ENCODE measurements around the gene MARCHF9.

MARCHF9 gene

DNA sequence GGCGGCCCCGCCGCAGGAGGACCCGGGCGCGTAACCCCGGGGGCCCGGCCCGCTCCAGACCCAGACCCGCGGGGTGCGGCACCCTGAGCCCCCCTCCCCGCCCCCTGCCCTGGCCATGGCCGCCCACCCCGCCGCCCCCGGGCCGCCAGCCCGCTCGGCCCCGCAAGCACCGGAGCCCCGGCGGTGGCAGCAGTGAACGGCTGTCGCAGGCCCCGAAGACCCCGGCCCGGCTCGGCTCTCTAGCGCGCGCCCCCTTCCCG is 221 bp downstream of the MARCHF9 start:
- intact Hi-C loops (cut with DNase I; ENCODE audit: low total_unique reads): no loop called here
- DNase-seq: no peak

DNA sequence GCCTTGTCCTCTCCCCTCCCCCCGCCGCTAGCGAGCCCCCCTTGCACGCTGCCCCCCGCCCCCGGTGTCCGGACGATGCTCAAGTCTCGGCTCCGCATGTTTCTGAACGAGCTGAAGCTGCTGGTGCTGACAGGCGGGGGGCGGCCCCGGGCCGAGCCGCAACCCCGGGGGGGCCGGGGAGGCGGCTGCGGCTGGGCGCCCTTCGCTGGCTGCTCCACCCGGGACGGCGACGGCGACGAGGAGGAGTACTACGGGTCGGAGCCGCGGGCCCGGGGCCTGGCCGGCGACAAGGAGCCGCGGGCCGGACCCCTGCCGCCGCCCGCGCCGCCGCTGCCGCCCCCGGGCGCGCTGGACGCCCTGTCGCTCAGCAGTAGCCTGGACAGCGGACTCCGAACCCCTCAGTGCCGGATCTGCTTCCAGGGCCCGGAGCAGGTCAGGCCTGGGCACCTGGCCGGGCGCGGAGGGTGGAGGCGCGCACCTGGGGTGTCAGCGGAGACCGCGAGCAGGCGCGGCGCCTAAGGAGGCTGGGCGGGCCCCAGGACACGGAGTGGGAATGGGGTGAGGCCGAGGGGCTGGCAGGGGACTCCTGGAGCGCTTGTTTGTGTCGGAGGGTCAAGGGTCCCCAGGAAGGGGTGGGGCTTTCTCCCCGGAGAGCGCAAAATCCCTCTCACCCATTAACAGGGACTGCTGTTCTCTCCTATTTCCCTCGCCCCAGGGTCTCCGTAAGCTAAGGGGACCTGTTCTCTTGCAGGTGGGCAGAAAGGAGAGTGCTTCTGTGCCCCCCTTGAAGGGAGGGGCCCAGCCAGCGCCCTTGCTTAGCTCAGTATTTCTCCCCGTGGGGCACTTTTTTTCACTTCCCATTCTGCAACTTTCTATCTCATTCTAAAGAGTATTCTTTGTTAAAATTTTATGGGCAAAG is 810 bp downstream of the MARCHF9 start:
- no peaks in the 10 kb centered on the region for H3K9me3 ChIP-seq
- DNase-seq: no peak
- H3K4me3 ChIP-seq: peak overlapping the region; percentile 74
- TF ChIP-seq, protein P1, sequence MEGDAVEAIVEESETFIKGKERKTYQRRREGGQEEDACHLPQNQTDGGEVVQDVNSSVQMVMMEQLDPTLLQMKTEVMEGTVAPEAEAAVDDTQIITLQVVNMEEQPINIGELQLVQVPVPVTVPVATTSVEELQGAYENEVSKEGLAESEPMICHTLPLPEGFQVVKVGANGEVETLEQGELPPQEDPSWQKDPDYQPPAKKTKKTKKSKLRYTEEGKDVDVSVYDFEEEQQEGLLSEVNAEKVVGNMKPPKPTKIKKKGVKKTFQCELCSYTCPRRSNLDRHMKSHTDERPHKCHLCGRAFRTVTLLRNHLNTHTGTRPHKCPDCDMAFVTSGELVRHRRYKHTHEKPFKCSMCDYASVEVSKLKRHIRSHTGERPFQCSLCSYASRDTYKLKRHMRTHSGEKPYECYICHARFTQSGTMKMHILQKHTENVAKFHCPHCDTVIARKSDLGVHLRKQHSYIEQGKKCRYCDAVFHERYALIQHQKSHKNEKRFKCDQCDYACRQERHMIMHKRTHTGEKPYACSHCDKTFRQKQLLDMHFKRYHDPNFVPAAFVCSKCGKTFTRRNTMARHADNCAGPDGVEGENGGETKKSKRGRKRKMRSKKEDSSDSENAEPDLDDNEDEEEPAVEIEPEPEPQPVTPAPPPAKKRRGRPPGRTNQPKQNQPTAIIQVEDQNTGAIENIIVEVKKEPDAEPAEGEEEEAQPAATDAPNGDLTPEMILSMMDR (IDR thresholded peaks at IDR 0.05): no peak
- H3K36me3 ChIP-seq: peaks cover 0 to 17% (median 12%) of the 10 kb centered on the region in 3 donors
- H3K4me1 ChIP-seq: peaks cover 0 to 32% (median 22%) of the 10 kb centered on the region in 4 donors
- peaks cover 0 to 5% of the 10 kb centered on the region in 2 donors for H3K27me3 ChIP-seq
- intact Hi-C loops (cut with DNase I; ENCODE audit: low total_unique reads): no loop called here
- H3K27ac ChIP-seq: peak overlapping the region; percentile 59 to 60

More for the DNA sequence above, 221 bp downstream of the MARCHF9 start:
- Histone ChIP-seq H3K4me3 (peak overlapping the region; percentile 74), H3K4me1 (peaks cover 0 to 32% (median 22%) of the 10 kb centered on the region in 4 donors), H3K27me3 (peaks cover 0 to under 1% of the 10 kb centered on the region in 2 donors), H3K36me3 (peaks cover 0 to 22% (median 12%) of the 10 kb centered on the region in 3 donors), H3K9me3 (no peaks in the 10 kb centered on the region), H3K27ac (peak overlapping the region; percentile 59 to 60)
- TF ChIP-seq, protein P1 (IDR thresholded peaks at IDR 0.05): no peak

DNA sequence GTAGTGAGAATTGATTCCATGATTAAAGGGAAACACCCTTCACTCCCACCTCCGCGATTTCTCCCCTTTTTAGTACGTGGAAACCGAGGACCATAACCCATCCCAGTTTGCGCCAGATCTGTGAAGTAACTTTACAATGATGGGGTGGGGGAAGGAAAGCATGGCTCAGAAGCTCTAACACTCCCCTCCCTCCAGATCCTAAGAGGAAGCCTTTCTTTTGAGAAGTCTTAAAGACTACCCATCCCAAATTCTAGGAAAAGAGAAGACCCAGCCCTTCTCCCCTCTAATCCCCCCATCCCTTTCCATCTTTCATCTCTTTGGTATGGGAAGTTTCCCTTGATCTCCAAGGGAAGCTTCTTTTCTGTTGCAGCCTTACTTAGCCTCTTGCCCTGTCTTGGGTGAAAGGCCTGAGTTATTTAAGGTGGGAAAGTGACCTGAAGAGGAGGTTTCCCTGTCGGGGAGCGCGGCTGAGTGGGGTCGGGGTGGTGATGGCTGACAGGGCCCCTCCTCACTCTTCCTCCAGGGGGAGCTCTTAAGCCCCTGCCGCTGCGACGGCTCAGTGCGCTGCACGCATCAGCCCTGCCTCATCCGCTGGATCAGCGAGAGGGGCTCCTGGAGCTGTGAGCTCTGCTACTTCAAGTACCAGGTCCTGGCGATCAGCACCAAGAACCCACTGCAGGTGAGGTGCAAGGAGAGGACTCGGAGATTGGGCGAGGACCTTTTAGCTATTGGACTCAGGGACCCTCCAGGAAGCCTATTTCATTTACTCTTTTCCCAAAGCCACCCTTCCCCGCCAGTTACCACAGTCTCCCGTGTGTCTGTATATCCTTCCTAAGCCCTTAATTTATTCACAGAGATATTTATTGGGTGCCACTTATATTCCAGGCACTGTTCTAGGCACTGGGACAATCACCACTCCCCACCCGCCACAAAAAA is 1.8 kb downstream of the MARCHF9 start:
- H3K27me3 ChIP-seq: peaks cover 0 to 9% of the 10 kb centered on the region in 2 donors
- peaks cover 0 to 23% (median 14%) of the 10 kb centered on the region in 4 donors for H3K4me1 ChIP-seq
- peak overlapping the region; percentile 74 for H3K4me3 ChIP-seq
- TF ChIP-seq, protein P1 (IDR thresholded peaks at IDR 0.05): peak; percentile 15 to 31
- H3K36me3 ChIP-seq: peaks cover 0 to 14% (median 12%) of the 10 kb centered on the region in 3 donors
- DNase-seq: no peak
- H3K27ac ChIP-seq: no peak overlapping the region
- H3K9me3 ChIP-seq: no peaks in the 10 kb centered on the region
- intact Hi-C loops (cut with DNase I; ENCODE audit: low total_unique reads): no loop called here

DNA sequence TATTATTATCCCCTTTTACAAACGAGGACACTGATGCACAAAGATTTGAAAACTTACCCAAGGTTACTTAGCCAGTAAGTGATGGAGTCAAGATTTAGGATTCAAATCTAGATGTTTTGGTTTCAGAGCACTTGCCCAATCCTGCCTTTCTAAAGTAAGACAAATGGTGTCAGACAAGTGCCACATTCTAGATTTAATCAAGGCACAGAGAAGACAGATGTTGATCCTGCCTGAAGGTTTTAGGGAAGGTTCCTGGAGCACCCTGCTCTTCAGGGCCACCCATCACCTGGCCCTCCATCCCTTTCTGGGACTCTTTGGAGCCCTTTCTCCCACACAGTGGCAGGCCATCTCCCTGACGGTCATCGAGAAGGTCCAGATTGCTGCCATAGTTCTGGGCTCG is 2.9 kb downstream of the MARCHF9 start:
- no peak for DNase-seq
- Histone ChIP-seq H3K27ac (no peak overlapping the region), H3K9me3 (no peaks in the 10 kb centered on the region), H3K4me3 (no peak overlapping the region), H3K36me3 (peaks cover 0 to 14% (median 12%) of the 10 kb centered on the region in 3 donors), H3K4me1 (peaks cover 0 to 21% (median 11%) of the 10 kb centered on the region in 4 donors), H3K27me3 (peaks cover 0 to 19% of the 10 kb centered on the region in 2 donors)
- TF ChIP-seq, protein P1 (IDR thresholded peaks at IDR 0.05): no peak
- intact Hi-C loops (cut with DNase I; ENCODE audit: low total_unique reads): no loop called here

DNA sequence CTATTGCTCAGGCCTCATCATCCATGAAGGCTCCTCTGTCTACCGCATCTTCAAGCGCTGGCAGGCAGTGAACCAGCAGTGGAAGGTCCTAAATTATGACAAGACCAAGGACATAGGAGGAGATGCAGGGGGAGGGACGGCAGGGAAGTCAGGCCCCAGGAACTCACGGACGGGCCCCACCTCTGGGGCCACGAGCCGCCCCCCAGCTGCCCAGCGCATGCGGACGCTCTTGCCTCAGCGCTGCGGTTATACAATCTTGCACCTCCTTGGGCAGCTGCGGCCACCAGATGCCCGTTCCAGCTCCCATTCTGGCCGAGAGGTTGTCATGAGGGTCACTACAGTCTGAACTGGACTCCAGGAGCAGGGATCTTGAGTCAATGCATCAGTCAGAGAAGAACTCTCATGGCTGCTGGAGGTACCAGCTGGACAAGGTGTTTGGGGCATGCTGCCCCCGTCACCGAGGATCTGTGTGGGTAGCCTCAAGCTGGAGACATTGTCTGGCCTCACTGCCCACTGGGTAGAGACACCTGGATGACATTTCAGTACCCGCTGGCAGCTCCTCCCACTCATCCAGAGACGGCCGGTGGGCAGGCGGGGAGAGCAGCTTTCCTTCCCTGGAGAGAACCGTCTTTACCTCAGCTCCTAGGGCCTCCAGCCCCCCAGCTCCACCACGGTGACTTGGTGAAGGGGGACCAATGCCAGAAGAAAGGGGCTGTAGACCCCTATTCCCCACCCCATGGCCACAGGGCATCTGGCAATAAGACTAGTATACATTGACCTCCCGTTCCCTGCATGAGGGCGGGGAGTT is 3.9 kb downstream of the MARCHF9 start:
- TF ChIP-seq, protein P1 (IDR thresholded peaks at IDR 0.05): no peak
- H3K27ac ChIP-seq: no peak overlapping the region
- H3K27me3 ChIP-seq: peaks cover 0 to 29% of the 10 kb centered on the region in 2 donors
- DNase-seq: no peak
- peaks cover 0 to 14% (median 12%) of the 10 kb centered on the region in 3 donors for H3K36me3 ChIP-seq
- peaks cover 0 to 18% (median 8%) of the 10 kb centered on the region in 4 donors for H3K4me1 ChIP-seq
- no peak overlapping the region for H3K4me3 ChIP-seq
- no peaks in the 10 kb centered on the region for H3K9me3 ChIP-seq
- intact Hi-C loops (cut with DNase I; ENCODE audit: low total_unique reads): no loop called here
